Right lobe of liver (tissue), 6 donors: Measurements from ENCODE around the gene ZMIZ2. TPM values are rescaled to one million over a fixed set of nuclear protein-coding genes. Genes with fewer than 3 reads are reported as not detected.
A peak's percentile ranks its signal among the peaks of the same experiment; 100 is the strongest.

Experiments
- ATAC-seq, 4 donors: fragments of 200-7000 bp; cut with Tn5 transposase; one replicate each; pipeline ENCODE4 v1.9.1; 2020; ENCODE audit warnings: mild to moderate bottlenecking in 4 of 4, moderate library complexity in 4 of 4
- DNase-seq, 3 donors: peaks; one replicate each; pipeline ENCODE4 v3.0.0-alpha.2; 2020
- H3K27ac ChIP-seq, 3 donors: fragments of 200-600 bp; one replicate each; pipeline ENCODE4 v1.8.0; 2022
- H3K27me3 ChIP-seq, 2 donors: fragments of 200-600 bp; one replicate each; pipeline ENCODE4 v1.8.0; 2022
- H3K36me3 ChIP-seq, 4 donors: fragments of 200-600 bp; sonication (generic) in 1 of 4; one replicate each; pipeline versions ENCODE4 v1.5.1 to v1.8.0; 2017 to 2022; ENCODE audit warnings: control low read depth in 1 of 4
- H3K4me1 ChIP-seq, 4 donors: fragments of 200-600 bp; sonication (generic) in 1 of 4; one replicate each; pipeline versions ENCODE4 v1.5.1 to v1.8.0; 2017 to 2022; ENCODE audit warnings: control low read depth in 1 of 4
- H3K4me3 ChIP-seq, 3 donors: fragments of 200-600 bp; one replicate each; pipeline ENCODE4 v1.8.0; 2022
- H3K9me3 ChIP-seq, 4 donors: fragments of 200-600 bp; sonication (generic) in 1 of 4; one replicate each; pipeline versions ENCODE4 v1.5.1 to v1.8.0; 2017 to 2022; ENCODE audit warnings: control low read depth in 1 of 4
- CTCF ChIP-seq, 4 donors: fragments of 200-600 bp in 3 of 4; fragments of 450-650 bp in 1 of 4; IDR thresholded peaks; one replicate each; pipeline versions ENCODE4 v1.5.1 to v1.8.0; 2016 to 2022; ENCODE audit warnings: antibody characterized with exemption in 4 of 4, mild to moderate bottlenecking in 2 of 4
- POLR2A ChIP-seq: fragments of 450-650 bp; IDR thresholded peaks from one replicate; pipeline ENCODE4 v1.6.1; 2017; ENCODE audit warnings: antibody characterized with exemption, mild to moderate bottlenecking
- WGBS: methylation state at CpG from one replicate; pipeline ENCODE4 v1.1.6; 2018; ENCODE audit warnings: low coverage, low lambda C conversion rate; ENCODE audit not compliant: insufficient coverage; ENCODE audit errors: missing lambda C conversion rate; 5-methylcytosine and 5-hydroxymethylcytosine counted together
- intact Hi-C, 2 donors: fragments of 100-400 bp; cut with DNase I; formaldehyde crosslinking; loops; one replicate each; pipeline versions ENCODE4 v1.11.2 to v1.14.1; 2022
- total RNA-seq, 6 experiments: library from RNA; depleted of rRNA in 2 of 6; stranded (reverse); fragments of >200 nt in 2 of 6; fragmentation: NEBNext Ultra II Directional in 3 of 6; extraction: Animal tissue kit (Norgen Biotek cat#: 25700) in 3 of 6; gene quantifications; one replicate each; pipeline versions ENCODE4 v1.1.0 to v1.2.4, GENCODE V29; 2016 to 2023
- donor health status: DM: no; HTN: yes; CAD: no.
- donor health status: DM: no; HTN: no; CAD: no.
- donor health status: DM: no; HTN: no; CAD: no.
- donor health status: DM: no; HTN: yes; CAD: no.
- donor health status: DM: no; HTN: yes; CAD: no.

Gene ZMIZ2
- total RNA-seq, 6 experiments from 2014 or later: 8.6 to 36.3 (median 28.6) TPM

- H3K27me3 ChIP-seq: no peaks in the 10 kb centered on the region
- no peaks in the 10 kb centered on the region for H3K36me3 ChIP-seq
- H3K27ac ChIP-seq: no peak overlapping the region
- intact Hi-C loops: no loop called here
- H3K9me3 ChIP-seq: no peaks in the 10 kb centered on the region
- TF ChIP-seq POLR2A (no peak), CTCF (IDR thresholded peaks at IDR 0.05) (no peak)
- H3K4me1 ChIP-seq: no peaks in the 10 kb centered on the region
- DNase-seq (no peak), ATAC-seq (no peak)
- 96% methylated on average over 3 of the region's 8 CpGs for WGBS
- no peak overlapping the region for H3K4me3 ChIP-seq
Measured at GRCh38 chr7:44791278-44792219, 42.9 kb downstream of the ZMIZ2 start.

- no peaks in the 10 kb centered on the region for H3K9me3 ChIP-seq
- intact Hi-C loops: no loop called here
- 85% methylated on average over 5 of the region's 5 CpGs for WGBS
- no peak for DNase-seq
- H3K27ac ChIP-seq: no peak overlapping the region
- TF ChIP-seq CTCF (IDR thresholded peaks at IDR 0.05) (no peak), POLR2A (no peak)
- no peak overlapping the region for H3K4me3 ChIP-seq
- H3K4me1 ChIP-seq: peaks cover 0 to 13% (median 5%) of the 10 kb centered on the region in 4 donors
- H3K27me3 ChIP-seq: no peaks in the 10 kb centered on the region
- H3K36me3 ChIP-seq: peaks cover 0 to 4% (median 2%) of the 10 kb centered on the region in 4 donors
- ATAC-seq: no peak
Measured at GRCh38 chr7:44793919-44794318, 45.3 kb downstream of the ZMIZ2 start.

GRCh38 chr7:44794331-44794730 is 45.7 kb downstream of the ZMIZ2 start:
- DNase-seq (no peak), ATAC-seq (no peak)
- Histone ChIP-seq H3K4me1 (peaks cover 0 to 17% (median 7%) of the 10 kb centered on the region in 4 donors), H3K4me3 (no peak overlapping the region), H3K27me3 (no peaks in the 10 kb centered on the region), H3K9me3 (no peaks in the 10 kb centered on the region), H3K36me3 (peaks cover 0 to 8% (median 4%) of the 10 kb centered on the region in 4 donors), H3K27ac (no peak overlapping the region)
- WGBS: 45% methylated on average over 3 of the region's 3 CpGs
- intact Hi-C loops: no loop called here
- no peak for TF ChIP-seq CTCF (IDR thresholded peaks at IDR 0.05)
- TF ChIP-seq POLR2A: no peak

- H3K4me1 ChIP-seq: peaks cover 0 to 19% (median 7%) of the 10 kb centered on the region in 4 donors
- no peak for DNase-seq
- peak overlapping the region; percentile 66 to 99 (median 98) for H3K27ac ChIP-seq
- no peaks in the 10 kb centered on the region for H3K9me3 ChIP-seq
- no peaks in the 10 kb centered on the region for H3K27me3 ChIP-seq
- H3K4me3 ChIP-seq: peak overlapping the region; percentile 90 to 98 (median 92)
- intact Hi-C loops: no loop called here
- 1% methylated on average over 14 of the region's 59 CpGs for WGBS
- peaks cover 10 to 25% (median 20%) of the 10 kb centered on the region in 4 donors for H3K36me3 ChIP-seq
- ATAC-seq: peak; percentile 30 to 53 (median 42)
- TF ChIP-seq POLR2A (no peak), CTCF (IDR thresholded peaks at IDR 0.05) (no peak)
Measured at GRCh38 chr7:44796034-44796503, 47.4 kb downstream of the ZMIZ2 start.
